ENCODE measurements around the gene CYP2A6. TPM values are rescaled to one million over a fixed set of nuclear protein-coding genes. Genes with fewer than 3 reads are reported as not detected.
"Not testable (repeated sequence)": the region's sequence is repeated elsewhere in the genome, so short reads cannot be mapped to it uniquely, and the experiment has no call there.

Gene CYP2A6
- total RNA-seq, 4 donors from 2014 or later, result not detected

- H3K4me3 ChIP-seq; H3K27me3 ChIP-seq; H3K27ac ChIP-seq (replicated peaks in 1 of 4); H3K9me3 ChIP-seq; DNase-seq (ENCODE audit: extremely low spot score); intact Hi-C loops (cut with DNase I): not testable (repeated sequence)
- H3K4me1 ChIP-seq, result peaks cover 0 to 16% (median 4%) of the 10 kb centered on the region in 4 donors
- H3K36me3 ChIP-seq, result peaks cover 9 to 26% (median 16%) of the 10 kb centered on the region in 4 donors
- 93% methylated on average over 15 of the region's 16 CpGs for WGBS
Measured at GRCh38 chr19:40824916-40825315, 25.3 kb downstream of the CYP2A6 start.

GRCh38 chr19:40822704-40823553, 27.3 kb downstream of the CYP2A6 start:
- DNase-seq (ENCODE audit: extremely low spot score); intact Hi-C loops (cut with DNase I): not testable (repeated sequence)

GRCh38 chr19:40822161-40822560, 28.1 kb downstream of the CYP2A6 start:
- Histone ChIP-seq H3K27me3 (no peaks in the 10 kb centered on the region), H3K9me3 (no peaks in the 10 kb centered on the region), H3K27ac (replicated peaks in 1 of 4) (no peak overlapping the region), H3K4me1 (peaks cover 16 to 36% (median 23%) of the 10 kb centered on the region in 4 donors), H3K4me3 (no peak overlapping the region), H3K36me3 (peaks cover 4 to 8% (median 7%) of the 10 kb centered on the region in 4 donors)
- WGBS, result 88% methylated on average over 11 of the region's 22 CpGs
- intact Hi-C loops (cut with DNase I), result no loop called here
- TF ChIP-seq POLR2A (IDR thresholded peaks at IDR 0.05; ENCODE audit: low read depth), result no peak
- TF ChIP-seq CTCF (IDR thresholded peaks at IDR 0.05), result no peak
- no peak for TF ChIP-seq EP300 (IDR thresholded peaks at IDR 0.05)
- TF ChIP-seq POLR2AphosphoS5 (IDR thresholded peaks at IDR 0.05), result no peak
- DNase-seq (ENCODE audit: extremely low spot score), result no peak

More at GRCh38 chr19:40822704-40823553, 27.3 kb downstream of the CYP2A6 start:
- H3K9me3 ChIP-seq; H3K4me3 ChIP-seq; H3K27me3 ChIP-seq; H3K27ac ChIP-seq (replicated peaks in 1 of 4): not testable (repeated sequence)
- Histone ChIP-seq H3K36me3 (peaks cover 9 to 15% (median 14%) of the 10 kb centered on the region in 4 donors), H3K4me1 (peaks cover 16 to 35% (median 22%) of the 10 kb centered on the region in 4 donors)
- 84% methylated on average over 9 of the region's 9 CpGs for WGBS

- DNase-seq (ENCODE audit: extremely low spot score), result peak; percentile 90
- peak; percentile 83 to 87 (median 84) for TF ChIP-seq CTCF (IDR thresholded peaks at IDR 0.05)
- intact Hi-C loops (cut with DNase I), result loop anchor here (2.0 to 5.0 kb wide), 2 partner anchors 67 to 157 kb away; partner anchors contain the start of genes ACTMAP and SNRPA
- not testable (repeated sequence) for H3K36me3 ChIP-seq, H3K27me3 ChIP-seq, H3K9me3 ChIP-seq, H3K4me3 ChIP-seq
- Histone ChIP-seq H3K4me1 (peaks cover 16 to 36% (median 23%) of the 10 kb centered on the region in 4 donors), H3K27ac (replicated peaks in 1 of 4) (peak overlapping the region in 2 of 4 donors; percentile 40 to 73)
- WGBS, result 44% methylated on average over 6 of the region's 6 CpGs
Measured at GRCh38 chr19:40819479-40820234, 30.6 kb downstream of the CYP2A6 start.

GRCh38 chr19:40818480-40819399, 31.5 kb downstream of the CYP2A6 start:
- H3K4me1 ChIP-seq, result peaks cover 22 to 36% (median 23%) of the 10 kb centered on the region in 4 donors
- 39% methylated on average over 23 of the region's 36 CpGs for WGBS
- H3K27ac ChIP-seq (replicated peaks in 1 of 4), result peak overlapping the region in 2 of 4 donors; percentile 40 to 73
- DNase-seq (ENCODE audit: extremely low spot score), result peak; percentile 91
- not testable (repeated sequence) for H3K27me3 ChIP-seq, H3K36me3 ChIP-seq, H3K9me3 ChIP-seq
- intact Hi-C loops (cut with DNase I), result loop anchor here (2.0 to 5.0 kb wide), 2 partner anchors 66 to 156 kb away; partner anchors contain the start of genes ACTMAP and SNRPA
- H3K4me3 ChIP-seq, result peak overlapping the region; percentile 24 to 40 (median 39)
- TF ChIP-seq POLR2AphosphoS5 (IDR thresholded peaks at IDR 0.05) (peak; percentile 11 to 27), CTCF (IDR thresholded peaks at IDR 0.05) (peak; percentile 10 to 44 (median 32))

Data from esophagus muscularis mucosa (tissue), 4 donors.